CD1c-positive myeloid dendritic cell (primary cell): ENCODE data around the gene LHX2.

Experiments
- DNase-seq: peaks from one replicate; pipeline ENCODE4 v3.0.0-alpha.2; 2016; ENCODE audit errors: extremely low spot score

Gene LHX2

GRCh38 chr9:124013309-124014210, 2.0 kb downstream of the LHX2 start:
- DNase-seq, result no peak

- DNase-seq, result no peak
Observed at GRCh38 chr9:124014211-124014955, 2.8 kb downstream of the LHX2 start.

- no peak for DNase-seq
Observed at GRCh38 chr9:124014956-124015660, 3.5 kb downstream of the LHX2 start.

GRCh38 chr9:124015661-124016131, 4.1 kb downstream of the LHX2 start:
- no peak for DNase-seq

- DNase-seq, result no peak
Observed at GRCh38 chr9:124016175-124017050, 4.8 kb downstream of the LHX2 start.

GRCh38 chr9:124017051-124017928, 5.7 kb downstream of the LHX2 start:
- DNase-seq, result no peak

GRCh38 chr9:124017929-124018729, 6.6 kb downstream of the LHX2 start:
- DNase-seq, result no peak

- DNase-seq, result no peak
Observed at GRCh38 chr9:124018730-124019697, 7.4 kb downstream of the LHX2 start.

- no peak for DNase-seq
Observed at GRCh38 chr9:124019771-124020519, 8.4 kb downstream of the LHX2 start.

GRCh38 chr9:124020520-124021384, 9.2 kb downstream of the LHX2 start:
- no peak for DNase-seq

- DNase-seq, result no peak
Observed at GRCh38 chr9:124021385-124021769, 9.8 kb downstream of the LHX2 start.

- no peak for DNase-seq
Observed at GRCh38 chr9:124022201-124023121, 10.9 kb downstream of the LHX2 start.

GRCh38 chr9:124024107-124024506, 12.5 kb downstream of the LHX2 start:
- DNase-seq, result no peak

GRCh38 chr9:124029617-124030016, 18.0 kb downstream of the LHX2 start:
- DNase-seq, result no peak

- DNase-seq, result no peak
Observed at GRCh38 chr9:124030969-124031451, 19.4 kb downstream of the LHX2 start.
